WTC11 (cell line): Measurements from ENCODE around the gene ELOVL6.

Source experiments
- CTCF ChIP-seq: fragments of 200-600 bp; IDR thresholded peaks from 2 replicates; pipeline ENCODE4 v1.8.0; 2022; ENCODE audit warnings: antibody characterized with exemption
- E2F1 ChIP-seq: sonication (generic); formaldehyde crosslinking; IDR thresholded peaks from 2 replicates; pipeline ENCODE4 v1.8.0; 2022; ENCODE audit warnings: mild to moderate bottlenecking, missing genetic modification reagents
- TCF7 ChIP-seq: sonication (generic); formaldehyde crosslinking; IDR thresholded peaks from 2 replicates; pipeline ENCODE4 v1.8.0; 2022; ENCODE audit warnings: mild to moderate bottlenecking, low read depth, missing genetic modification reagents, moderate library complexity
- ZBTB21 ChIP-seq: sonication (generic); formaldehyde crosslinking; IDR thresholded peaks from 2 replicates; pipeline ENCODE4 v1.8.1; 2023; ENCODE audit warnings: mild to moderate bottlenecking, missing genetic modification reagents, borderline replicate concordance

DNA sequence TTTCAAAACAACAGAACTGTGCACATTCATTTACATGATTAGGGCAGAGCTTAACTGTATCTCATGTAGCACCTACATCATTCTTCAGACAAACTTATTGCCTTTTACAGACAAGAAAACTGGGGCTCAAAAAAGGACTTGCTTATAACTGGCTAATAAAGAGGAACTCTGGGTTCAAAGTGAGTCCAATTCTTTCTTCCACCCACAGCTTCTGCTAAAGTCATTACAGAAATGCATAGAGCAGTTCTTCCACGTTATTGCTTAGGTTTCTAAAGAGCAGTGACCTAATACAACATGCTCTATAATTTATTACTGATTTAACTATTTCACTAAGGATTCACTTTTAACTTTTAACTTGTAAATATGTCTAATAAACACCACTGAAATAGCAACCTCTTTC is 60.6 kb downstream of the ELOVL6 start:
- TF ChIP-seq CTCF (no peak), E2F1 (CRISPR knock-in tag) (no peak), TCF7 (no peak), ZBTB21 (CRISPR knock-in tag) (no peak)
